ENCODE results near the gene BARX2.

The BARX2 gene

DNA sequence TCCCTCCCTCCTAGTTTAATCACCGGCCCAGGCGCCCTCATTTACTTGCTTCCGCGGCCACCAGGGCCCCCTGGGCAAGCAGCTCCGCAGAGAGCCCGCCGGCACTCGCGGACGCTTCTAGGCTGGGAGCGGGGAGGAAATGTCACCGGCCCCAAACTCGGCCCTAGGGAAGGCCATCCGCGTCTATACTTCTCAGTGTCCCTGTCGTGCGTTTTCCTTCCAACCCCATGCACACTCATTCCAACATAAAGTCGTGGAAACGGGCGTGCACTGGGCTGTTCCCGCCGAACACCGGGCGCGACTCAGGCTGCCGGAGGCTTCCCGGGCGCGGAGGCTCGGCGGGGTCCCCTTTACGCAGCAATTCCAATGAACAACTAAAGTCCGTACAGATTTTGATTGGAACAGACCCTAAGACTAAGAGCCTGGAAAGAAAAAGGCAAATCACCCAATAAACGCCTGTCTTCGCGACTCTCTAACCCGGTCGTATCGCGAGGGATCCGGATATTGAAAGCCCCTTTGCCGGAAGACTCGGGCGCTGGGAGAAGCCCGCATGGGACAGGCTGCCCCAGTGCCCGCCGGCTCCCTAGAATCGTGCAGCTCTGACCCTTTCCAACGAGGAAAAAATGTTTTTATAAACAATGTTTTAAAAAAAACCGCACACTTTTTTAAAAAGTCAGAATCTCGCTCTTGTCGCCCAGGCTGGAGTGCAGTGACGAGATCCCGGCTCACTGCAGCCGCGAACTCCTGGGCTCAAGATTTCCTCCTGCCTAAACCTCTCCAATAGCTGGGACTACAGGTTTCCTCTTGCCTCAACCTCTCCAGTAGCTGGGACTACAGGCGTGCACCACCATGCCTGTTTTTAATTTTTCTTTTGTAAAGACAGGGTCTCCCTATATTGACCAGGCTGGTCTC, 1.3 kb upstream of the BARX2 start:
- DNase-seq (ENCODE audit: low read depth), result no peak

DNA sequence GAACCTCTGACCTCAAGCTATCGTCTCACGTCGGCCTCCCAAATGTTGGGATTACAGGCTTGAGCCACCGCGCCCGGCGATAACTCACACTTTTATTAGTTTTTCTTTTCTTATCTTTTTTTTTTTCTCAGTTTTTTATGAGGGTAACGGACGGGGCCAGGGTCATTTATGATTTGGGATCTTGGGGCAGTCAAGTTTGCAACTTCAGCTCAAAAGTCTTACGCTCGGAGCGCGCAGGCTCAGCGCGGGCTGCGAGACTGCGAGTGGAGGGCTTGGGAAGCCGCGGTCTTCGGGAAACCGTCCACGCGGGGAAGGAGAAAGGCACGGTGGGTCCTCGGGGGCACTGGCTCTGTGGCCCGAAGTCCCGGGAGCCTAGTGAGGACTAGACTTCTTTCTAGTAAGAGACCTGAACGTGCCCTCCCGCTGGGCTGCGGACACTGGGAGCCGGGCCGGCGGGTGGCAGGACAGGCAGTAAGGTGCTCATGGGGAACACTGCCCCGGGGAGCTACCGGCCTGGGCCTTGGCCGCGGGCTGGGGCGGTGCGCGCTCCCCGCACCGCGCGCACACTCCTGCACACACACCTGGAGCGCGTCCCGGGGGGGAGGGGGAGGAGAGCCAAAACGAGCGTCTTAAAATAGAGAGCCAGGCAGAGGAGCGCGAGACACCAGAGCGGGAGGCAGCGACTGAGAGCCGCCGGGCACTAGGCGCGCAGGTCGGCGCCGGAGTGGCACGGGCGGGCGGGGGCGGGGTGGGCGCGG, 476 bp upstream of the BARX2 start:
- DNase-seq (ENCODE audit: low read depth), result no peak

DNA sequence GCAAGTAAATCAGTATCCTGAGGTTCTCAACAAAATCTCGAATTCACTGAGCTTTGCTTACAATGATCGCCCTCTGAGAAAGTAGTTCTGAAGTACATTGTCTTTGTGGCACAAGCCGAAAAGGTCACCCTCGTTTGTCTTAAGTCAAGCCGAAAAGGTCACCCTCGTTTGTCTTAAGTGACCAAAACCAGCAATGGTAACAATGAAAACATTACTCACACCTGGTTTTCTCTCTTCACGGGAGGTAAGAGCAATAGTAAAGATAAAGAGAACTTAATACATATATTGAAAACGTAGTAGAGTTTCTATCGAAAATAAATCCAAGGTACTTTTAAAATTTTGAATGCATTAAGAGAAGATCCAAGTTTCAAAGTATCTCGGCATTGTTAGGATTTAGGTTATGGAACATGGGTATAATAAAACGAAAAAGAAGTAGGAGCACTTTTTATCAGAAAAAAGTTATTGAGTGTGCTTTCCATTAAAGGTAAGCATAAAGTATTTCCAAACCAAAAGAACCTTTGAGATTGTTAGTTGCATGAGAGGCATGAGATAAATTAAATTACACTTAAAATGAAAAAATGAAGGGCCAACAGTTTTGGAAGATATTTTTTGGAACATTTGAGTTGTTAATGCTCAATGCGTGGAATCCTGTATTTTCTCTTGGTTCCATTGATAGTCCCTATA, 1.2 kb downstream of the BARX2 start:
- no peak for DNase-seq (ENCODE audit: low read depth)

DNA sequence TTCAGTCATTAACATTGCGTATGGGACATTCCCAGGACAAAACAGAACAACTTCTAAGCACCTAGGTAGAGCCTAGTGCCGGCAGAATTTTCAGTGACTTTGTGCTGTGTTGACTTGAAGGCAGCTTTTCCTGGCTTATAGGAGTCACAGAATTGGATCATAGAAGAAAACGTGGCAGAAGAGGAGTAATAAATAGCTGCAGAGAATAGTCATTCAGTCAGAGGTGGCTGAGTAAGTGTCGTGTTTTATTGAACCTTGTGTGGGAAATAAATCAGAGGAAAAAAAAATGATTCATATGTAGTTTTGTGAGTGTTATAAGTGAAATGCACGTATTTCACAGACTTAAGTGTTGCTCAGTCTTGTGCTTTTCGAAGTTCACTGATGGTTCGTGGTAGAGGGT, 2.1 kb downstream of the BARX2 start:
- DNase-seq (ENCODE audit: low read depth), result no peak

DNA sequence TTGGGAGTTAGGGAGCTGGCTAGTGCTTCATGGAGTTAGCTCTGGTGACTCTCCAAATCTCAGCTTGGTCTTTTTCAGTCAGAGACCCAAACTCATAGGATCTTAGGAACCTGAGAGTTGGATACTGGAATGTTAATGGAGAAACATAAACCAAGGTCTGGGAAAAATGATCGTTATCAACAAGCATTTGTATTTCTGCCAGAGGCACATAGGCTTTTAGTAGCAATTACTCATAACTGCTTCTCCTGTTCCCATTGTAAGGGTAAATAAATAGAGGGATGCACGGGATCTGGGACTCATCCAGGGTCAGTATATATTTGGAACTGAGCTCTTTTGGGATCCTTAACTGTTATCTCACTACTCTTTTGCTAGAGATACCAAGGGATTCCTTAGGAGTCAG, 4.8 kb downstream of the BARX2 start:
- peak; percentile 23 for DNase-seq (ENCODE audit: low read depth)

DNA sequence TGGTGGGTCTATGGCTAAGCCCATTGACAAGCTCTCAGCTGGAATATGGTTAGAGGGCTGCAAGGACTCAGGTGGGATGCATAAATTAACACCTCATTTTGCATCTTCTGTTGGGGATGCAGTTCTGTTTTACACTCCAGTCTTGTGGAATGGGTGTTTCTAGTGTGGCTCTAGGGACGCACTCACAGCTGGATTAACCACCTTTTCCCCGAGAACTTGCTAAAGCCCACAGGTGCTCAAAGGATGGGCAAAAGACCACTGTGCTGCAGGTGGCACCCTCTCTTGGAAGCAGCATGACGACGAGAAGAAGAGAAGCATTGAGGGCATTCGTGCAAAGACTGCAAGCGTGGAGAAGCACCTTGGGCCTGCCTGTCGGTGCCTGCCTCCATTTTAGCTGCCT, 6.9 kb downstream of the BARX2 start:
- no peak for DNase-seq (ENCODE audit: low read depth)

DNA sequence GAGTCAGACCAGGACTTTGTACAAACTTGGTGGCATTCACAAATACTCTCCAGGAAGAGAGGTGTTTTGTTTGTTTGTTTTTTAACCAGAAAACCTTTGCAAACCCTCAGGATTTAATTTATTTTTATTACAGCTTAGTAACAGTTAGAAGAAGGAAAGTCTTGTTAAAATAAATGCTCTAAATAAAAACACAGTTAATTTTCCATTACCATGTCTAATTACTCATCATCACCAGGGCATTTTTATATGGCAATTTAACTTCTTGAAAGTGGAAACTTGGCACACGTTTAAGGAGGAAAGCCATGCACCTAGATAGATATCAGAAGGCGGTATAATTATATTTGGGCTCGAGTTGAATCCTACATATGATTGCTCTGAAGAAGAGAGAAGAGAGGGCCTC, 7.4 kb downstream of the BARX2 start:
- DNase-seq (ENCODE audit: low read depth), result no peak

DNA sequence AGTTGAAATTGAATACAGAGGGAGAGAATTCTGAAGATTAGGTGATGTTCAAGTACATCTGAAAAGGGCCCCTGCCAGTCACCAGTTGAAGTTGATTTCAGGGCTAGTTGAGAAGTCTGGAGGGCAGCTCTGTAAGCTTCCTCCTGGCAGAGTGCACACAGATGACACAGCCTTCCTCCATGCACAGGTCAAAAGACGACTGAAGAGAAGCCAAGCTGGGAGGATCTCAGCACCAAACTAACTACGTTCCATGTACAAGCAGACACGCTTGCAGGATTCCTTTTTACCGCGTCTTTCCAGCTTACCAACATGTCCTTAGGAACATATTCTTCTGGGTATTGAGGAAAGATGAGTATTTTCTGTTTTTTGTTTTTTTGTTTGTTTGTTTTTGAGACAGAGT, 7.9 kb downstream of the BARX2 start:
- DNase-seq (ENCODE audit: low read depth), result no peak

DNA sequence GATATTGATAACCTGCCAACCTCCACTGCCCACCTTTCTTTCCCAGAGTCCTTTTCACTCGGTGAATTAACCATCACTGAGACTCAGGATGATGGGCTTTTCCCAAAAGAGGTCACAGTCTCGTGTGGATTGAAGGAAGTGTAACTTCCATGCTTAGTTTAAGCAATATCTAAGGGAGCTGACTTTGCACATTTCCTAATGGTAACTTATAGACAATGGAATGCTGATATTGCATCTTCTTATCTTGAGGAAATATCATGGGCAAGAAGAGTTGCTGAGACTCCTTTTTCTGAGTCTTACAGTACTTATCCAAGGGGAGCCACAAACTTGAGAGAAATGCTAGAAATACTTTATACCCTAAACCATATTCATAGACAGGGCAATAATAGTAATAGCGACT, 8.8 kb downstream of the BARX2 start:
- no peak for DNase-seq (ENCODE audit: low read depth)

DNA sequence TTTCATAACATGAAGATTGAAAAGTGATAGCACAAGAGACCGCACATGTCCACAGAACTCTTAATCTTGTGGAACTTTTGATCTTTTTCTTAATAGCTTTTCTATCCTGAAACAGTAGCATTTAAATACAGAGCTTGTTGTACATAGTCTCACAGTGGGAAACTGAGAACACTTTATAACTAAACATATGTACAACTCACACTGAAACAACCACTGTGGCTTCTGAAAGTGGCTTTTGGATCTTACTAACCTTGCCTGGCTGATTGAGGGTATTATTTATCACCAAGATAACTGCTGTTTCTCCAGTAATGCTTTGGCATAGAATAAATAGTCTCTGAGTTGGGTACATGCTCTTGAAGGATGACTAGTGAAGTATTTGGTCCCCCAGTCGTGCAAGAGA, 10.2 kb downstream of the BARX2 start:
- no peak for DNase-seq (ENCODE audit: low read depth)

DNA sequence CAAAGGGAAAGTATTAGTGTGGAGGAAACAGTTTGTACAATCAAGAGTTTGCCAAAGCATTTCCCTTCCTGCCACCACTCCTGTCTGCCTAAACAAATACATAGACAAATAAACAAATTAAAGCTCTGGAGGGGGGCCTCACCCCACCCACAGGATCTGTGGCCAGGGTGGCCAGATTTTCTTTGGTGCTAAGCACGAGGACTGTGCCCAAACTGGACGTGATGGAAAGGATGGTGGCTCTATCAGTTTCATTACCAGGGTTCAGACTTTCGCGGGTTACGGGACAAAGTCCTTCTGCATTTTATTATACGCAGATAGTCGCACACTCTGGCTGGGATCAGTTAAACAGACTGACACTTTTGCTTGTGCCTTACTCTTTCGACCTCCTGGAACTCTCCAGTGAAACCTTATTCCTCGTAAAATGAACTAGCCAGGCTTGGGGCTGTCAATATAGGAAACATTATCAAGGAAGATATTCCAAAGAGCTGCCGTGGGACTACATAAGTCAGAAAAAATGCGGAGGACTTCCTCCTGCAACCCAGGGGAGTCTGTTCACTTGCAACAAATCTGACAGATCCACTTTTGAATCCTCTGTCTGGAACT, 11.2 kb downstream of the BARX2 start:
- peak; percentile 4 for DNase-seq (ENCODE audit: low read depth)

DNA sequence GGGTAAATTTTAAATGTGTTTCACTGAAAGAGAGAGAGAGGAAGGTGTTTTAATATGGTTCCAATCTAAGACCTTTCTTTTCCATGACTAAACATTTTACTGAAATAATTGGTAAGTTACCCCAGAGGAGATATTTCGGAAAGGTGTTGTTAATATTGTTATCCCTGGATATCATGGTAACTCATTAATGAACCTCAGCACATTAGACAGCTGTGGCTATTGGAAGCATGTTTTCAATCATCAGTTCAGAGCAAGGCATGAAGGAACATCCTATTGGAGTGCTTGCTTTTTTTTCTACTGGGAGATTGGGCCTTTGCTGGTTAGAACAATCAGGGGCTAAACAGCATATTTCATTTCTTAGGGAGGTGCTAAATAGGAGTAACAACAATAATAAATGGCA, 11.8 kb downstream of the BARX2 start:
- DNase-seq (ENCODE audit: low read depth), result no peak

DNA sequence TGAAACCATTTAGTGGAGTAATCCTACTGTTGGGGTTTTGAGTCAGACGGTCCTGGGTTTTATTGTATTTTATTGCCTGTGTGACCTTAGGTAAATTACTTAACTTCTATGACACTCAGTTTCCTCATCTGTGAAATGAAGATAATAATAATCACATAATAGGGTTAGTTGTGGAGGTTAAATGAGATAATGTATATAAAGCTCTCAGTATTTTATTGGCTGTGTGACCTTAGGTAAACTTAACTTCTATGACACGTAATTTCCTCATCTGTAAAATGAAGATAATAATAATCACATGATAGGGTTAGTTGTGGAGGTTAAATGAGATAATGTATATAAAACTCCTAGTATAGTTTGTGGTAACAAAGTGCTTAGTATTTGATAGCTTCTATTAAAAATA, 13.2 kb downstream of the BARX2 start:
- DNase-seq (ENCODE audit: low read depth), result no peak

DNA sequence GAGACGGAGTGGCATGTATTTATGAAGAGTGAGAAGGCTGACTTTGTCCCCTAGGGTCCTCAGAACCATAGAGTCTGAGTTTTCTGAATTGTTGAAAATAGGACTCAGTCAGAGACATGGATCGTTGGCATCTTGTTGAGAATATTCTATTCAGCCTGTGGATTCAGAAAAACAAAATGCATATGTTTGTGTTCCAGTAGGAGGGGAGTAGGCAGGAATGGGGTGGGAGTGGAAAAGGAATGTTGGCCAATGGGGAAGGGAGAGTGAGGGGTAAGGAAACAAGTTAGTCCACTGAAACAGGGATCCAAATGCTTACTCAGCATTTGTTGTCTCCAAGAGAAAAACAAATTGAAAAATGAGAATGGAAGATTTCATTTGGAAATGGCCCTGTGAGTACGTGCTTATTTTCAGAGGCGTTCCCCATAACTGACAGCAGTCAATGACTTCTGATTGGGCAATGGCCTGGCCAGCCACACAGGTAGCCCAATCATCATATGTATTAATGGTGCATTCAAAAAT, 14.7 kb downstream of the BARX2 start:
- no peak for DNase-seq (ENCODE audit: low read depth)

DNA sequence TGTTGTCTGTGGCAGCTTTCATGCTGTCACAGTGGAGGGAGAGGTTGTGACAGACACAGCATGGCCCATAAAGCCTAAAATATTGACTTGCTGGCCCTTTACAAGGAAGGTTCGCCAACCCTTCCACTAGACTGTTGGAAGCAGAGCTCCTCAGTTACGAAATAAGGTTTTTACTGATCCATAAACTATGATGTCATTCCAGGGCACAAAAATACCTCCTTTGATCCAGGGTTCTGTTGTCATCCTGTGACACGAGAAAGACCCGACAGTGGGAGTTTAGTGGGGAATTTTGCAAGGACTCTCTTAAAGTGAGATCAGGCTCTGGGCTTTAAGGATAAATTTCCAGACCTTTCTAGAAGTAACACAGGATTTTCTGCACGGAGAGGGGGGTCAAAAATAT, 15.7 kb downstream of the BARX2 start:
- DNase-seq (ENCODE audit: low read depth), result no peak

DNA sequence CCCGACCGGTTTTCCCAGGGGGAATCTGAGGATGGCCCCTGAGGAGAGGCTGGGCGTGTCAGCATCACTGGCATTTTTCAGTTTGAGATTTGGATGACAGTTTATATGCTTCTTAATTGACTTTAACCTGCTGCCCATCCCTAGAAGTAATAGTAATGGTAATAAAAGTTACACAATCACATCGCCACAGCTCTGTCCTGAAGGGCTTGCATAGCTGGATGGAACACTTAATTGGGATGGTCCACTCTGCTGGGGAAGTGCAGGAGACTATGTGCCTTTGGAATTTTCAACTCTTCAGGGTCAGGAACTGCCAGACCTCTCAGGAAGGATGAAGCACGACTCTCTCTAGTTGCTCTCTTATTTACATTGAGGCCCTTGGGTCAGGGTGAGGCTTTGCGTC, 16.2 kb downstream of the BARX2 start:
- DNase-seq (ENCODE audit: low read depth), result no peak

DNA sequence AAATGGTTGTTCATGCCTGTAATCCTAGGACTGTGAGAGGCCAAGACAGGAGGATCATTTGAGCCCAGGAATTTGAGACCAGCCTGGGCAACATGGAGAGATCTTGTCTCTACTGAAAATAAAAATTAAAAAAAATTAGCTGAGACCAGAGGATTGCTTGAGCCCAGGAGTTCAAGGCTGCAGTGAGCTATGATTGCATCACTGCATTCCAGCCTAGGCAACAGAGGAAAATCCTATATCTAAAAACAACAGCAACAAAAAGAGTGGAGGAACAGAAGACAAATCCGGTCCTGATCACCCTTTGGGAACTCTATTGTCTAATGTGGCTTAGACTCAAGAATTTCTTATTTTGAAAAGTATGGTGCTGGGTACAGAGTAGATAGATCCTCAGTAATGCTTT, 17.3 kb downstream of the BARX2 start:
- no peak for DNase-seq (ENCODE audit: low read depth)

DNA sequence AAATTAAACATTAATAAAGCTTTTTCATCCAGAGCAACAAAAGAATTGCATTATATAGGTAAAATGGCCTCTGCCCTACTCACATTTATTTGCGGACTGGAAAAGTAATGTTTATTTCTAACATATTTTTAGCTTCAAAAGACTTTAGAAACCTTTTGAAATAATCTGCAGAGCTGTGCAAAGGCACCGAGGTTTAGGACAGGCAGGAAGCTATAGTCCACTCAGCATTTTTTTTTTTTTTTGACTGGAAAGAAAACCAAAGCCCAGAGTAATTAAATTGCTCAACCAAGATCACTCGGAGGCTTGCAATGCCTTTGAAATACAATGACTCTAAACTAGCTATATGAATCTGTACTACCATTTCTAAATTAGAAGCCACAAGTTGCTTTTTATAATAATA, 19.1 kb downstream of the BARX2 start:
- DNase-seq (ENCODE audit: low read depth), result no peak

DNA sequence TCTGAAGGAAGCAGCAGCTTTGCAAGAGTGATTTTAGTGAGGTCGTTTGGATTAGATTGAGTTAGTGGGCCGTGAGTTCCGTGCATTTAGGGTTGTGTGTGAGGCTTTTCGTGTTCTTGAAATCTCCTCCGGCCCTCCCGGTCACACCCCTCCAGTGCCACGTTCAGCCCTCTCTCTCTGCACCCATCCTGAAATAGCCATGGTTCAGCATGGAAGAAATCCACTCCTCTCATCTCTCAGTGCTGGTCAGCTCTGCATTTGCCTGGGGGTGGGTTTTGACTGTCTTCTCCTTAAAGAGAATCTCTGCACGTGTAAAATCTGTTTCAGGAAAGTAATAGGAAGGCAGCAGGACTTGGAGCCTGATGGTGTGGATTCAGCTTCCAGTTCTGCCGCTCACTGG, 19.8 kb downstream of the BARX2 start:
- DNase-seq (ENCODE audit: low read depth), result no peak

DNA sequence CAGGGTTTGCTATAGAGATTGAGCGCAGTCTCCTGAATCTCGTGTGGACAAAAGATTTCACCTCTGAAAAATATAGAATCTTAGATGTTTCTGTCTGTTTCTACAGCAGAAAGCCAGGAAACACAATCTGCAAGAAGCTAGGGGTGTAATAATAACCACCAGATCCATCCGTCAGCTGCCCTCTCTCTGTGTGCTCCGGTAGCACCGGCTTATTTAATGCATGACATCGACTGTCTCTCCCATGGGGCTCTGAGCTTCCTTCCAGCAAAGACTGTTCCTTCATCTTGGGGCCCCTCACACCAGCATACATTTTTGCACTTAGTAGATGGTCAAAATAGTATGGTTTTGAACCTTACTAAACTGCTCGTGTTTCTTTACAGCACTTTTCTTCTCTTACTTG, 20.2 kb downstream of the BARX2 start:
- no peak for DNase-seq (ENCODE audit: low read depth)

DNA sequence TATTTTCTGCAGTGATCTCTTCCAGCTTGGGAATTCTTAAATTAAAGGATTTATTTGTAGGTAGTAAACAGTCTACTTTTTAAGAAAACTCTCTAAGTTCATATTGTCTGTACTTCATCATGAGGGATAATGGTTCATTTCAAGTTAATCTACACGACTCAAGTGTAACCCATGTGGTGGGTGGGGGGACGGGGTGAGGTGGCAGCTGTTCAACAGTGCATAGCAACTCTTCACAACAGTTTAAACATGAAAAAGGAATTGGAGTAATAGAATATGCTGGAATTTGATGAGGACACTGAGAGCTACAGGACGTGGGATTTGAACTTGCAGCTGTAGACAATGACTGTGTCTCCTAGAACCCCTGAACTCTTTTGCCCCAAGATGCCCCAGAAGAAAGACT, 20.8 kb downstream of the BARX2 start:
- DNase-seq (ENCODE audit: low read depth), result no peak

Data from EH (cell line).